Amniotic epithelial cell (primary cell): ENCODE results near the gene MKS1.
A peak's percentile ranks its signal among the peaks of the same experiment; 100 is the strongest.

Experiments
- DNase-seq: peaks from one replicate; pipeline ENCODE4 v3.0.0-alpha.2; 2010; ENCODE audit warnings: low read depth

MKS1 gene

DNA sequence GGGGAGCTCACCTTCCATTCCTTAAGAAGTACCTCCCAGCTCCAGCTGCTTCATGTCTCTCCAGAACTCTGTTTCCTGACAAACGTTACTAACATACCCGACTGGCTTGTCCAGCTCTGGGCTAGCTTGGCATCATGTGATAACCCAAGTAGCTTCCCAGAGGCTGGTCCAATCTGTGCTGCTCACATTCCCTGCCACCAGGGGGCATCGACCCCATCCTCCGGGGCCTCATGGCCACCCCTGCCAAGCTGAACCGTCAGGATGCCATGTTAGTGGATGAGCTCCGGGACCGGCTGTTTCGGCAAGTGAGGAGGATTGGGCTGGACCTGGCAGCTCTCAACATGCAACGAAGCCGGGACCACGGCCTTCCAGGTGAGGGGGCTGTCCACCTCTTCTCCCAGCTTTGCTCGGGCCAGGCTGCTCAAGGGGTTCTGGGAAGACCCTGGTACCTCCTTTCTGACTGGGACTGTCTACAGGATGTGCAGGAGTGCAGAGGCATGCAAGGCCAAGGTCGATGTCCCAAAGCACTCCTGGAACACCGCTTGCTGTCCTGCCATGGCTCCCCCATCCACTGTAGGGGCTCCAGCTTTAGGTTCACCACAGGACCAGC is 18.9 kb downstream of the MKS1 start:
- peak; percentile 45 for DNase-seq

DNA sequence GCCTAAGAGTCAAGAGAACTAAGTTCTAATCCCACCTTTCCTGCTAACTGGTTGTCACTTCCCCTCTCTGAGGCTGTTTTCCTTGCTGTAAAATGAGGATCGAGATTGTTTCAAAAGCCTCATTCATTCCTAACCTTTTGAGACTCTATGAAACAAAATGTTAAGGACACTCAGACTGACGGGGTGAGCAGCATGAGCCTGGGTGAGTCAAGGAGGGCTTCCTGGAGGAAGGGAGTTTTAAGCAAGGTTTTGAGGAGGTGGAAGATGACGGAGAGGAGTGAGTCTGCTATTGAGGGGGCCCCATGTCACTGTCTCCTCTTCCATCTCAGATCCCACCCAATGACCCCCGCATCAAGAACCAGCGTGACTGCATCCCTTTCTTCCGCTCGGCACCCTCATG is 22.4 kb downstream of the MKS1 start:
- DNase-seq, result no peak

DNA sequence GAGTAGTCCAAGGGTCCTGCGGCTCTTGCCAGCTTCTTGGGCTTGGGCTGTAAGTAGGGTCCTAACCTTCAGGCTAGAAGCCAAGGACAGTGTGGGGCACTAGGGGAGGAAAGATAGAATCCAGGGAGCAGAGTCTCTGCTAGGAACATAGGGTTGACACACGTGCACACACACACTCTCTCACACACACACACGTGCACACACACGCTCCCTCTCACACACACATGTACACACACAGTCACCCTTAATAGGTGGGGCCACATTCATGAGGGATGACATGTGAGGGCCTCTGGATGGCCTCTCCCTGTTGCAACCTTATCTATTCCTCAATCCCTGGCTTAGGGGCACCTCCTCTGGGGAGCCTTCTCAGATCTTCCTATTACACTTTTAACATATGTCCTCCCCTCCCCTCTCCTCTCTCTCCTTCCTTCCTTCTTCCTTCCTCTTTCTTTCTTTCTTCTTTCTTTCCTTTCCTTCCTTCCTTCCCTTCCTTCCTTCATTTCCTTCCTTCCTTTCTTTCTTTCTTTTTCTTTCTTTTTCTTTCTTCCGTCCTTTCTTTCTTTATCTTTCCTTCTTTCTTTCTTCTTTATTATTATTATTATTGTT is 23.4 kb downstream of the MKS1 start:
- DNase-seq, result no peak

DNA sequence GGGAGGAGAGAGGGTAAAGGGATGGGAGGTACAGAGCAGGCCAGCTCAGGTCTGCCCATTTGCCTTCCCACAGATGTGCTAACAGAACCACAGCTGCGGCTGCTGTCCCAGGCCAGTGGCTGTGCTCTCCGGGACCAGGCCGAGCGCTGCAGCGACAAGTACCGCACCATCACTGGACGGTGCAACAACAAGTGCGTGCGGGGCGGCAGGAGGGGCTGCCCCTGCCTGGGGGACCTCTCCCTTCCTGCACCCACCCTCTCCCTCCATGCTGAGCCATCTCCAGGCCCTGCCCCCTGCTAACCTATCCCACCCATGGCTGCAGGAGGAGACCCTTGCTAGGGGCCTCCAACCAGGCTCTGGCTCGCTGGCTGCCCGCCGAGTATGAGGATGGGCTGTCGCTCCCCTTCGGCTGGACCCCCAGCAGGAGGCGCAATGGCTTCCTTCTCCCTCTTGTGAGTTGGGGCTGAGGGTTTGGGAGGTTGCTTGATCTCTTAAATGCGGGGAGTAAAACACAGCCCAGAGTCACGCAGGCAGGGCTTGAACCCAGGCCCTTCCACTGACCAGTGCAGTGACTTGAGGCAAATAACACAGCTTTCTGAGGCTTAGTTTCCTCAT is 25.3 kb downstream of the MKS1 start:
- no peak for DNase-seq

DNA sequence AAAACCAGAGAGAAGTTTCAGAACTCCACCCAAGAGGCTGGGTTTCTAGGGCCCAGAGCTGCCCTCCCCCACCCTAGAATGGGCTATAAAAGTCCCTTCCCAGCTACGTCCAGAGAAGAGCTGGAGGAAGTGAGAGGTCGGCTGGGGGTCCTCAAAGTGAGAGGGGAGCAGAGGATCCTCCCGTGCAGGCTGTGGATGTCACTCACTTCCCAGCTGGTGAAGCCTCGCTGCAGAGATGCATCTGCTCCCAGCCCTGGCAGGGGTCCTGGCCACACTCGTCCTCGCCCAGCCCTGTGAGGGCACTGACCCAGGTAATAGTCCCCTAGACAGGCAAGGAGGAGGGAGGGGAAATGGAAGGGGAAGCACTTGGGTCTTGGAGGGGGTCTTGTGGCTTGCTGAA is 26.4 kb downstream of the MKS1 start, which contains the start of gene EPX:
Gene EPX, plus strand, starts transcription at position 115 of the 400 bp plus-strand sequence. Its CDS starts 121 bp downstream, at position 236.
- no peak for DNase-seq

DNA sequence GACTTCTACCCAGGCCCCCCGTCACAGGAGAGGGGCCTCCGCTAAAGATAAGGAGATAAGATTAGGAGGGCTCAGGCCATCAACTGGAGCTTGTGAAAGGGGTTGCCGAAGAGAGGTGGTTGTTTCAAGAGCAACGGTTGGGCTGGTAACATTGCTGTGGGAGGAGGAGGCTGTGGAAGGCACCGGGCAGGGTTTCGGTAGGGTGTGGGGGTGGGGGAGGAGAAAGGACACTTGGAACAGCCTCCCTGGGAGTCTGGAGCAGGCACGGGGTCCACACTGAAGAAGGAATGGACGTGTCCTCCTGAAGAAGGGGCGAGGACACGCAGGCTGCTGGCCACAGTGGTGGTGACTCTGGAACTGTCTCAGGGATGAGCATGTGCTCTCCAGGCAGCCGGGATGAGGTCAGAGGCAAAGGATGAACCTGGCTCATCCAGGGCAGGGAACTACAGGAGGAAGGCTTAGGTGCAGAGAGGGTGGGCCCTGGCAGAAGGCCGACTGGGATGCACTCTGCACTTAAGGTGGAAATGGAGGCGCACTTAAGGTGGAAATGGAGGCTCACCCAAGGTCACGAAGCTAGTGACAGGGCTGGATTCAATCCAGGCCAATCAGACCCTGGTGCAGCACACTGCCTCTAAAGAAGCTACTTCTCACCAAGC is 27.7 kb downstream of the MKS1 start:
- DNase-seq, result no peak

DNA sequence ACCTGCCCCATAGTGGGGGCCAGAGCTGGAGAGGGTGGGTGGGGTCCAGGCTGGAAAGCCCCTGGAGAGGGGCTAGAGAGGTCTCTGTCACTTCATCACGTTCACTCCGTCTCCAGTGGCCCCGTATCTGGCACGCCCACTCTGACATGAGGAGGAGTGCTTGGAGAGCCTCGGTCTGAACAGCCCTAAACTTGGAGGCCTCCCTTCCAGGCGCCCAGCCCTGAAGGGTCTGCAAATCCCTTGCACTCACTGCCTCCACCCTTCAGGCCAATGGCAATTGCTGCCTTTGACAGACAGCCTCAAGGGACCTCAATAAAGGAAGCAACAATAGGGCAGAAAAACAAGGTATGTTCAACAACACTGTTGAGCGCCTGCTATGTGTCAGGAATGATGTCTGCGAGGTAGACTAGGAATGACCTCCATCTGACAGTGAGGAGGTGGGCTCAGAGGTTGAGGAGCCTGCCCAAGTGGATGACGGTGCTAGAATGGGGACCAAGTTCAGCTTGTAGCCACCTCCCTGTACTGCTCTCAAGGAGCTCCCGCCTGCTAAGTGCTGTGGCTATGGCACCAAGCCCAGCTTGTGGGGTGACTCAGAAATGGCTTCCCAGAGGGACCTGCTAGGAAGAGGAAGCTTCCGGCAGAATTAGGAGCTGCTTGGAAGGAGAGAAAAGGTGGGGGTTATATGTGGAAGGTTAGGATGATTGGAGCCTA is 29.5 kb downstream of the MKS1 start:
- peak; percentile 69 for DNase-seq

DNA sequence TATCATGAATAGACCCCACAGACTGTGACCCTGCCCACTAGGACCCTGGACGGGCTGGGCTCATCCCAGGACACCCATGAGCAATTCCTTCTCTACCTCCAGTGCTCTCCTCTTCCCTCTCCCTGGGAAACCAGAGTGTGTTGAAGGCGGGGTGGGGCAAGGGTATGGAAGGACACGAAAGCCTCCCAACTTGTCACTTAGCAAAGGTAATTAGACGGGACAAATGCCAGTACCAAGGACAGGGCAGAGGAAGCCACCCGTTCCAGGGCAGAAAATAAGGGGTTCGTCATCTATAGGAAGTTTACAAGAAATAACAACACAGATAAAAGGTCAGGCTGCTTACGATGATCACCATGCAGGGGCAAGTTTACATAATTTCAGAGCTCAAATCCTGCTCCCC is 31.4 kb downstream of the MKS1 start:
- DNase-seq, result no peak

DNA sequence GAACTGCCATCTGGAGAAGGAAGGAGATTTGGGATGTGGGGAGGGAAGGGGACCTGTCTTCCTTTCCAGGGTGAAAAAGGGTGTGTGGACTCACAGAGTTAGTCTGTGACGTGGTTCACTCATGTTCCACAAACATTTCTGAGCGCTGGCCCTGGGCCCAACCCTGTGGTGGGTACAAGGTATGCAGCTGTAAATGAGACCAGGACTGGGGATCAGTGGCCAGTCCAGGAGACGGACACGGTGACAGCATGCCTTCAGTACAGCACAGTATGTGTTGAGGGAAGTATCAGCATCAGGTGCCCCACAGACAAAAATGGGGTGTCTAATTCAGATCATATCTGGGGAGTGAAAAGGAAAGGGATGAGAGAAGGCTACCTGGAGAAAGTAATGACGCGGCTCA is 32.0 kb downstream of the MKS1 start:
- DNase-seq, result no peak

DNA sequence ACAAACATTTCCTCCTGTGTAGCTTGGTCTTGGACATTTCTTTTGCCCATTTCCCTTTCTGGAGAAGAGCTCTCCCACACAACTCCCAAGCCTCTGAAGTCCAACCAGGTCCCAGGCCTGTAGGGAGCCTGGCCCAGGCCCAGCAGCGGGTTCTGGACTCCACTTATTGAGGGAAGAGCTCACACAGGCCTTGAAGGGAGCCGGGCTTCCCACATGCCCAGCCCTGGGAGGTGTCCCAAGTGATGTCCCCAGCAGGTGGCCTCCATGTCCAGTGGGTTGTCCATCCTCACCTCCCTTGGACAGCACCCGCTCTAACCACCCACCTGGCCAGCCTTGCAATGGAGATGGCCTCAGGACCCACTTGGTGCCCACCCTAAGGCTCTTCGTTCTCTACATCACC is 32.5 kb downstream of the MKS1 start:
- DNase-seq, result no peak

DNA sequence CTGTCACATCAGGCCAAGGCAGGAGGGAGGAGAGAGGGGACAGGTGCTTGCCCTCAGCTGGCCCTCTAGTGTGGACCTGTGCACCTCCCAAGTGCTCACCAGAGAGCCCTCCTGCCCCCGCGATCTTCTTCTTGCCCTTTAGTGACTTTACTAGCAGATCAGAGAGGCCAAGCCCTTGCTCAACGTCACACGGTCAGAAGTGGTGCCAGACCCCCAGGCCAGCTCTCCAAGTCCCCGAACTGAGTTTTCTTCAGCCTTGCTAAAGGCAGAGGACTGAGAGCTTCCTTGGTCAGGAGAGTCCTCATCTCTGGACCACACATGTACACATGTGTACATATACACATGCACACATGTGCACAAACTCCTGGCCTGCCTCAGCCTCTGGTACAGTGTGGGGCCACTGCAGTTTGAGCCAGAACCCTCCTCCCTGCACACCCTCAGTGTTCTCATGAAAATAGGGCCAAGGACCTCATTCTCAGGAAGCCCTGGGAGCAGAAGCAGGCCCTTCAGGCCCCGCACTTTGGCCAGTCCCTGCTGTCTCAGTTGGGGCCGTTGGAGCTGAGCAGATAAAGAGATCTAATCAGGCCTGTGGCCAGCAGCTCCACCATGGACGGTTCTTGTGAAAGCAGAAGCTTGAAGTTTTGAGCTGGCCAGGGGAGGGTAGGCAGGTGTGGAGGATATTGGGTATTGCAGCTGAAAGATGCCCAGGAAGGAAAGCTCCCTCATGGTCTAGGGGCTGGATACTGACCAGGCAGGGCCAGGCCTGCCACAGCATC is 33.9 kb downstream of the MKS1 start:
- no peak for DNase-seq

DNA sequence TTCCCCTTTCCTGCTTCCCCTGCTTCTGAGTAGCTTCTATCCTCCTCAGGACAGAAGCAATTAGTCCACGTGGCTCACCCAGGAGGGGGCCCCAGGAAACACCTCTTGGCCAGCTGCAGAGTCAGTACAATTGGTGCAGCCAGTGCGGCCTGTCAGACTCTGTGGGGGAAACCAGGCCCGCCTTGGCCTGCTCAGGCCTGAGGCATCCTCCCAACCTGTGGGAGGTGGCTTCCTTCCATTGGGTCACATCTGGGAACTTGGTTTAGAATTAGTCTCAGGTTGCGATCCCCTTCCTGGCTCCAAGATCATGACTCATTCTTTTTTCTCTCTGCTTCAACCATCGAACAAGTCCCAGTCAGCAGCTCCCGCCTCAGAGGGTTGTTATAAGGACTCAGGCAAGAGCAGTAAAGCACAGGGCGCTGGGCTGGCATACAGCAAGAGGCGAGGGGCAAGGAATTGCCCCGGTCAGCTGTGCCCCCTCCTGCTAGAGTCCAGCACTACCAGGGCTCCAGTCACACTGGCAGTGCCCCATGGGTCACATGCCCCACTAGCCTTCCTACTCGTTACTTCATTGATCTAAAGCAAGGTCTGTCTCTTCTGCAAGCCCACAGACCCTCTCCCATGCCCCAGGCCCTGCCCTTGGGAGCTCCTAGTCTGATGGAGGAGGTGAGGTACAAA is 34.6 kb downstream of the MKS1 start:
- DNase-seq, result peak; percentile 13

DNA sequence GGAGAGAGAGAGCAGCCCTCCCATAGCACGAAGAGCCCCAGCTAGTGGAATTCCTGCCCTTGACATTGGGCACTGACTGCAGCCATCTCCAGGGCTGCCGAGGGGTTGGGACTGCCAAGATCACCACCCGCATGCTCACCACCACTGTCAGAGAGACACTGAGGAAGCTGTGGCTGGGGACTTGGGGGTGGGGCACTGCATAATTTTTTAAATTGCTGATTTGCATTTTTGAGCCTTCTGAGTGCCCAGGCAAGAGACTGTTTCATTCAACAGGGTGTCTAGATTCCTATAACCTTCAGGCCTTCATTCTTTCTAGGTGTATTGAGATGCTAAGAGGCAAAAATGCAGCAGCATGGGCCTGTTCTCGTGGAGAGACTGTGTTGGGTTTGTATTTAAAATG is 35.5 kb downstream of the MKS1 start:
- DNase-seq, result no peak

DNA sequence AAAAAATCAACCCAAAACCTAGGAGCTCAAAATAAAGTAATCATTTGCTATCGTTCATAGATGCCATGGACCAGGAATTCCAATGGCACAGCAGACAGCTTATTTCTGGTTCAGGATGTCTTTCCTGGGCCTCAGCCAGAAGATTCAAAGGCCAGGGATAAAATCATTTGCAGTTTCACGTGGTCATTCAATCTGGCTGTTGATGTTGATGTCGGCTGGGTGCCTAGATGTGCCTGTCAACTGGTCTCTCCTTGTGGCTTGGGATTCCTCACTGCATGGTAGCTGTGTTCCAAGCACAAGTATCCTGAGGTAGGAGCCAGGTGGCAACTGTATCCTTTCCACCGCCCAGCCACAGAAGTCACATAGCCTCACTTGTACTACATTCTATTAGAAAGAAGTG is 37.3 kb downstream of the MKS1 start:
- no peak for DNase-seq

DNA sequence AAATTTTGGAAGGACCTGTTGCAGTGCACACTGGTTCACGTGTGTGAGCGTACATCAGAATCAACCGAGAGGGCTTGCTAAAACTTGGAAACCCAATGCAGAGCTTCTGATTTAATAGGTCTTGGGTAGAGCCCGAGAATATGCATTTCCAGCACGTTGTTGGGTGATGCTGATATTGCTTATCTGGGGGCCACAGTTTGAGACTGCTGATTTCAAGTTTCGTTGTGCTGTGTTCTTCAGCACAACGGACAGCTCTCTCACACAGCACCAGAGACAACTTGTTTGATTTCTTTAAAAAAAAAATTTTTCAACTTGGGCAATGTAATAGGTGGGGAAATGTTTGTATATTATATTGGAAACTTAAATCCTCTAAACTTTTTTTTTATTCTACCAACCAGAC is 42.9 kb downstream of the MKS1 start:
- peak; percentile 23 for DNase-seq

DNA sequence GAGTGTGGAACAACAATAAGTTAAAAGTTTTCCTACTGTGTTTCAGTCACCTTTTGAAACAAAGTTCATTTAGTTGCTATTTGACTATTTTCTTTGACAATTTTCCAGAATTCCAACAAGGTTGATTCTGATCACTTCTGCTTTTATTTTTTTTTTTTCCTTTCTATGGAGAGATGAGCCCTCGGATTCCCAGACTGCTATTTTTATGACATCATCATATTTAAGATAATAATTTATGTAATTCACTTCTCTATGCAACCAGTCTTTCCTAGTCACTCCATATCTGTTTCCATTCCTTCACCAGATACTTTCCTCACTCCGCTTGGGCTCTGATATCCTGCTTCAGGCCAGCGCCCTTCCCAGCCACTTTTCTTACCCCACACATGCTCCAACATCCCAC is 44.2 kb downstream of the MKS1 start:
- no peak for DNase-seq

DNA sequence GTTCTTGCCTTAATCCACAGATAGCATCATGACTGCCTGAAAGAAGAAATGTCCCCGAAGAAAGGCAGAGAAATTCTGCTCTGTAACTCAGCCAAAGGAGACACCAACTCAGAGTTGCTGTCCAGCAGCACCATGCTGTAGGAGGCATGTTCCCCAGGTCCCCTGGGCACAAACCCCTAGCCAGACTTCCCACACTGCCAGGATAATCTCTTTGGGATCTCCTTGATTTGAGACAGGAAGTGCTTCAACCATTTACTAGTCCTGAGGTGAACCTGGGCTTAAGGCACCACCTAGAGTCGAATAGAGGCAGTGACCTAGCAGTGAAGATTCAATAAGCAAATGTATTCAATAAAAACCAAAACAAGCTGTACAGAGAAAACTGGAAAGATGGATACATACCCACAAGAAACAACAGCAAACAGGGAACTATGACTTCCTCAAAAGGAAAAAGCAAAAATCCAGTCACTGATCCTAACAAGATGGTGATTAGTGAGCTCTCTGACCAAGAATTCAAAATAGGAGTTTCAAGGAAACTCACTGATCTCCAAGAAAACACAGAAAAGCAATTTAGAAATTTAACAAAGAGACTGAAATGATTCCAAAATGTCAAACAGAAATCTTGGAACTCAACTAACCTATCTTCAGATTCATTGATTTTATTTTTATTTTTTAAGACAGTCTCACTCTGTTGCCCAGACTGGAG is 46.5 kb downstream of the MKS1 start:
- no peak for DNase-seq

DNA sequence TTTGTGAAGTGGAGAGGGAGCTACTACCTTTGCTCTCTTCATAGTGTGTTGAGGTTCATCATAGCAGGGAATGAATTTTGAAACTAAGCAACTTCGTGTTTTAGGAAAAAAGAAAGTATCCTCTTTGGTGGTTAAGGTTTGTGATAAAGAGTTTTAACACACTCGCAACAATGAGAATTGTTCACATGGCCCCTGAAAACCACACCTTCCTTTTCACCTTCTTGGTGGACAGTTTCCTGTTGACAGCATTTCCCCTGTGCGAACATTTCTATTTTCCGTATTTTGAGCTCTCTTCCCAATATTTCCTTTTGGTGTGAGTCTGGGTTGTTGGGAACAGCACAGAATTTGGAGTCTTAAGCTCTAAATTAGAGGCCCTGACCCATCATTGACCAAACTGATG is 48.4 kb downstream of the MKS1 start:
- no peak for DNase-seq

DNA sequence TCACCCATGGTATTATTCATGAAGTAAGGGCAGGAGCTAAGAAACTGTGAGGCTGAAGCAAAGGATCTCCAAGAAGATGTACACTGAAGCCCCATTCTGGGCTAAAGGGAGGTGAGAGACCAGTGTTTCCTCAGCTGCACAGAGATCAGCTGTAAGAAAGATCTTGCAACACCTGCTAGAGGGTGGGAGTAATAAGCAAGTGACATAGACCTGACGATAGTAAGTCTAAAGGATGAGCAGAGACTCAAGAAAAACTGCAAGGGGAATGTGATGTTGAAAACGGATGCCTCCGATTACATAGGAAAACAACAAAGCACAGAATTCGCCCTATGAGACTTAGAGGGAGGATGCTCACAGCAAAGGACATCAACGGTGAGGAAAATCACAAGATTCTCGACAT is 52.4 kb downstream of the MKS1 start, which contains the start of gene OR4D2:
Gene OR4D2, plus strand, starts transcription at position 301 of the 400 bp plus-strand sequence. CDS start 2,674 bp downstream, outside the sequence.
- DNase-seq, result no peak

DNA sequence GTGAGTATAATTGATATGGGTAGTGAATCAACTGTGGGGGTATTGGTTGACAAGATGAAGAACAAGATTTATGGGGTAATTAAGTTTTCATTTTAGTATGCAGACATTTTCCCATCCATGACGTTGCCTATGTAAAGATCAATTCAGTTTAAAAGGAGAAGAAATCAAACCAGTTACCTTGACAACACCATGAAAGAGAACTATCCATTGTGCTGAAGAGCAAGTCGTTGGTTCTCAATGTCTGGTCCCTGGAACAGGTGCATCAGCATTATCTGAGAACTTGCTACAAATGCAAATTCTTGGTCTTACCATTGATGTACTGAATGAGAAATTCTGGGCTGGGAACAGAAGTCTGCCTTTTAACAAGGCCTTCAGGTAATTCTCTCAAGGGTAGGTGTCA is 53.1 kb downstream of the MKS1 start:
- DNase-seq, result no peak
